ENCODE measurements around the gene MAGEA4. TPM values are rescaled to one million over a fixed set of nuclear protein-coding genes. Genes with fewer than 3 reads are reported as not detected.

Gene MAGEA4
- total RNA-seq, 1 donor from 2014 or later = not detected

GRCh38 chrX:151962034-151962433, 49.3 kb downstream of the MAGEA4 start:
- Histone ChIP-seq H3K9ac (ENCODE audit: low read length) (no peak overlapping the region), H3K36me3 (ENCODE audit: insufficient read depth, low read length) (peaks cover 29% of the 10 kb centered on the region), H3K79me2 (ENCODE audit: insufficient read depth, low read length) (no peaks in the 10 kb centered on the region), H2AFZ (ENCODE audit: low read depth, low read length) (no peak overlapping the region), H3K4me1 (ENCODE audit: insufficient read depth, low read length) (no peaks in the 10 kb centered on the region), H3K9me3 (ENCODE audit: insufficient read depth, low read depth, low read length) (no peaks in the 10 kb centered on the region), H3K4me3 (ENCODE audit: insufficient read depth, low read depth, low read length) (no peak overlapping the region), H3K27me3 (ENCODE audit: insufficient read depth, low read length) (no peaks in the 10 kb centered on the region), H3K4me2 (ENCODE audit: low read length) (no peak overlapping the region), H3K27ac (ENCODE audit: low read depth, low read length) (no peak overlapping the region), H4K20me1 (ENCODE audit: insufficient read depth, low read length) (no peaks in the 10 kb centered on the region)
- FAIRE-seq = peak; percentile 54
- Mint-ChIP-seq H3K27ac (ENCODE audit: unreplicated experiment) (no peak overlapping the region), H3K4me3 (ENCODE audit: unreplicated experiment) (no peak overlapping the region), H3K36me3 (ENCODE audit: low read depth, unreplicated experiment) (no peaks in the 10 kb centered on the region), H3K9me3 (ENCODE audit: unreplicated experiment) (no peaks in the 10 kb centered on the region), H3K27me3 (ENCODE audit: low read depth, unreplicated experiment) (peaks cover 10% of the 10 kb centered on the region), H3K4me1 (ENCODE audit: low read depth, unreplicated experiment) (no peaks in the 10 kb centered on the region)
- DNase-seq (ENCODE audit: low read depth) = no peak
- TF ChIP-seq CTCF (IDR thresholded peaks at IDR 0.05; ENCODE audit: insufficient read depth, low read depth, low read length) (no peak), EZH2 (IDR thresholded peaks at IDR 0.05; ENCODE audit: insufficient read depth, low read length) (no peak)

- Histone ChIP-seq H3K4me2 (ENCODE audit: low read length) (no peak overlapping the region), H3K27ac (ENCODE audit: low read depth, low read length) (no peak overlapping the region), H3K79me2 (ENCODE audit: insufficient read depth, low read length) (peaks cover 12% of the 10 kb centered on the region), H3K9me3 (ENCODE audit: insufficient read depth, low read depth, low read length) (no peaks in the 10 kb centered on the region), H4K20me1 (ENCODE audit: insufficient read depth, low read length) (peaks cover 4% of the 10 kb centered on the region), H3K9ac (ENCODE audit: low read length) (no peak overlapping the region), H3K27me3 (ENCODE audit: insufficient read depth, low read length) (no peaks in the 10 kb centered on the region), H2AFZ (ENCODE audit: low read depth, low read length) (no peak overlapping the region), H3K4me3 (ENCODE audit: insufficient read depth, low read depth, low read length) (no peak overlapping the region), H3K4me1 (ENCODE audit: insufficient read depth, low read length) (peaks cover 10% of the 10 kb centered on the region), H3K36me3 (ENCODE audit: insufficient read depth, low read length) (peaks cover 19% of the 10 kb centered on the region)
- Mint-ChIP-seq H3K36me3 (ENCODE audit: low read depth, unreplicated experiment) (no peaks in the 10 kb centered on the region), H3K4me3 (ENCODE audit: unreplicated experiment) (no peak overlapping the region), H3K9me3 (ENCODE audit: unreplicated experiment) (no peaks in the 10 kb centered on the region), H3K27ac (ENCODE audit: unreplicated experiment) (no peak overlapping the region), H3K4me1 (ENCODE audit: low read depth, unreplicated experiment) (no peaks in the 10 kb centered on the region), H3K27me3 (ENCODE audit: low read depth, unreplicated experiment) (peaks cover 15% of the 10 kb centered on the region)
- TF ChIP-seq EZH2 (IDR thresholded peaks at IDR 0.05; ENCODE audit: insufficient read depth, low read length) (no peak), CTCF (IDR thresholded peaks at IDR 0.05; ENCODE audit: insufficient read depth, low read depth, low read length) (no peak)
- FAIRE-seq = no peak
- DNase-seq (ENCODE audit: low read depth) = no peak
Observed at GRCh38 chrX:151966236-151966635, 53.5 kb downstream of the MAGEA4 start.

- no peaks in the 10 kb centered on the region for H3K9me3 ChIP-seq (ENCODE audit: insufficient read depth, low read depth, low read length)
- H3K36me3 ChIP-seq (ENCODE audit: insufficient read depth, low read length) = peaks cover 13% of the 10 kb centered on the region
- peak overlapping the region; percentile 45 for H3K9ac ChIP-seq (ENCODE audit: low read length)
- H3K27ac ChIP-seq (ENCODE audit: low read depth, low read length) = peak overlapping the region; percentile 31
- H2AFZ ChIP-seq (ENCODE audit: low read depth, low read length) = no peak overlapping the region
- Mint-ChIP-seq H3K4me3 (ENCODE audit: unreplicated experiment) (no peak overlapping the region), H3K27me3 (ENCODE audit: low read depth, unreplicated experiment) (peaks cover 23% of the 10 kb centered on the region), H3K4me1 (ENCODE audit: low read depth, unreplicated experiment) (no peaks in the 10 kb centered on the region), H3K36me3 (ENCODE audit: low read depth, unreplicated experiment) (no peaks in the 10 kb centered on the region), H3K9me3 (ENCODE audit: unreplicated experiment) (no peaks in the 10 kb centered on the region), H3K27ac (ENCODE audit: unreplicated experiment) (no peak overlapping the region)
- peaks cover 15% of the 10 kb centered on the region for H3K4me1 ChIP-seq (ENCODE audit: insufficient read depth, low read length)
- peak overlapping the region; percentile 77 for H3K4me2 ChIP-seq (ENCODE audit: low read length)
- H4K20me1 ChIP-seq (ENCODE audit: insufficient read depth, low read length) = peaks cover 20% of the 10 kb centered on the region
- TF ChIP-seq EZH2 (IDR thresholded peaks at IDR 0.05; ENCODE audit: insufficient read depth, low read length) (no peak), CTCF (IDR thresholded peaks at IDR 0.05; ENCODE audit: insufficient read depth, low read depth, low read length) (no peak)
- no peaks in the 10 kb centered on the region for H3K27me3 ChIP-seq (ENCODE audit: insufficient read depth, low read length)
- FAIRE-seq = no peak
- no peak overlapping the region for H3K4me3 ChIP-seq (ENCODE audit: insufficient read depth, low read depth, low read length)
- DNase-seq (ENCODE audit: low read depth) = no peak
- peaks cover 42% of the 10 kb centered on the region for H3K79me2 ChIP-seq (ENCODE audit: insufficient read depth, low read length)
Observed at GRCh38 chrX:151970027-151970426, 57.3 kb downstream of the MAGEA4 start.
